Stimulated activated memory B cell treated with anti-CD40 and anti-IgM and Interleukin-4, amounts not matched to agents 10 μg/mL and 1 μg/mL and 100 μg/mL, for 72 hours (primary cell): ENCODE measurements around the gene MVB12A.

Source experiments
- ATAC-seq: fragments of 150-1000 bp; cut with Tn5 transposase; 2 replicates; pipeline ENCODE4 v1.10.0; 2021
- H3K27ac Mint-ChIP-seq: one replicate; pipeline ENCODE4 v1.8.0; 2022; ENCODE audit warnings: mild to moderate bottlenecking, mixed read lengths
- H3K27me3 Mint-ChIP-seq: one replicate; pipeline ENCODE4 v1.8.0; 2022; ENCODE audit warnings: mixed read lengths
- H3K36me3 Mint-ChIP-seq: one replicate; pipeline ENCODE4 v1.8.0; 2022; ENCODE audit warnings: mixed read lengths
- H3K4me1 Mint-ChIP-seq: one replicate; pipeline ENCODE4 v1.8.0; 2022; ENCODE audit warnings: mixed read lengths
- H3K4me3 Mint-ChIP-seq: one replicate; pipeline ENCODE4 v1.8.0; 2022; ENCODE audit warnings: mild to moderate bottlenecking, moderate library complexity, mixed read lengths
- H3K9me3 Mint-ChIP-seq: one replicate; pipeline ENCODE4 v1.8.0; 2022; ENCODE audit warnings: mixed read lengths

MVB12A gene

GRCh38 chr19:17419621-17420474, at the start of gene MVB12A:
TSS of gene MVB12A (plus strand) at chr19:17420047. CDS start at chr19:17420136, 89 bp downstream.
- Mint-ChIP-seq H3K4me3 (peak within 1 kb of the TSS; percentile 94), H3K36me3 (peaks cover 25% of the 10 kb centered on the region), H3K27me3 (no peaks in the 10 kb centered on the region), H3K4me1 (peaks cover 21% of the 10 kb centered on the region), H3K27ac (peak within 1 kb of the TSS; percentile 90), H3K9me3 (no peaks in the 10 kb centered on the region)
- ATAC-seq: peak; percentile 98

DNA sequence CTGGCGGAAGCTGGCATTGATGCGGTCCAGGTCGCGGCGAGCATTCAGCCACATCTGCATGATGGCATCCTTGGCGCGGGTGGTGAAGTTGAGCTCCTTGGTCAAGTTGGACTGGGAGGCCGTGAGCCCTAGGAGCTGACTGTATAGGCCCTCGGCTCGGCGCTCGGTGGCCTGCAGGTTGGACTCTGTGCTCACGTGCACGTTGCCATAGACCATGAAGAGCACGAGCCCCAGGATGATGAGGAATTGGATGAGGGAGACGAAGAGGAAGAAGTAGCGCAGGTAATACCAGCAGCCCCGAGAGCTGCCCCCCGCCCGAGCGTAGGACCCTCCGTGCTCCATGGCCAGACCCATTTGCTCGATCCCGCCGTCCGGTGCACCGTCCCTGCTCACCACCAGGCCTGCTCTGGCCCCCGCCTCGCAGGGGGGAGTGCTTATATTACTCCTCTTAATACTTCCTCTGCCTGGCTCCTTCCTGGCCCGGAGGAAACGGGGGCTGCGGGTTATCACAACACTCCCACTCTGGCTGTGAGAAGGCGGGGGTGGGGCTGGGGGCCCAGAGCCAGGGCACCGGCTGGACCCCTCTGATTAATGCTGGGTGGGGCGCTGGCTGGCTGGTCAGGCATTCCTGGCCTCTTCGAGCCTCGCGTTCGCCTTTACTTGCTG, 42.8 kb upstream of the MVB12A start, which contains the start of gene PLVAP:
Gene PLVAP (minus strand): TSS at position 408 of the 666 bp plus-strand sequence. CDS start 54 bp downstream, at position 354.
- Mint-ChIP-seq H3K27ac (no peak within 1 kb of the TSS), H3K9me3 (no peaks in the 10 kb centered on the region), H3K4me3 (no peak within 1 kb of the TSS), H3K27me3 (peaks cover 59% of the 10 kb centered on the region), H3K4me1 (peaks cover 20% of the 10 kb centered on the region), H3K36me3 (no peaks in the 10 kb centered on the region)
- no peak for ATAC-seq

DNA sequence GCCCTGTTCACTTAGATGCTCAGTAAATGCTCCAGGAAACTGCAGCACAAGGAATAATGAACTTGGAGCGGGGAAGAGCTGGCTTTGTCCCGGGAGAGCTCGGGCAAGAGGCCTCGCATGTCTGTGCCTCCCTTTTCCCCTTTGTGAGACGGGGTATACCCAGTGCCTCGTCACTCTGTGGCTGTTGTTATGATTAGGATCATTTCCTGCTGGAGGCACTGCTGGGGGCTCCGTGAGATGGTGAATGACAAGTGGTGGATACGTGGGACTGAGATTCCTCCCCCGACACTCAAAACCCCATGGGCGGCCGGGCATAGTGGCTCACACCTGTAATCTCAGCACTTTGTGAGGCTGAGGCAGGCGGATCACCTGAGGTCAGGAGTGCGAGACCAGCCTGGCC, 41.6 kb upstream of the MVB12A start:
- Mint-ChIP-seq H3K27ac (no peak overlapping the region), H3K4me3 (no peak overlapping the region)

DNA sequence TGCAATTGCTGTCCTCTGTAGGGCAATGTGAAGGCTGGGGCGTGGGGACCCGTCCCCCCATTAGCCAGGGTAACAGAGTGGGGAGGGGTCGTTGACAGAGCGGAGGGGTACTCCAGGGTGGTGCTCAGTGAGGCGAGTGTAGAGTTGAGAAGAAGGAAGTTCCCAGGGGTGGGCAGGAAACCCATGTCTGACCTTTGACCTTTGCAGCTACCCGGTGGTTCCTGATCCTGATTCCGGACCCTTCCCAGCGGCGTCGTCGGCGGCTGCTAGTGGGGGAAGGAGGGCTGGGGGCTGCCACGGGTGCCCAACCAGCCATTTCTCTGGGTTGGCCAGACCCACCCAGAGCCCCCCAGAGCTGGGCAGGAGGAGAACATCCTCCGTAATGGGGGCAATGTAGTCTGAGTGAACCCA, 40.6 kb upstream of the MVB12A start:
- no peak overlapping the region for H3K4me3 Mint-ChIP-seq
- H3K27me3 Mint-ChIP-seq: peaks cover 44% of the 10 kb centered on the region
- H3K4me1 Mint-ChIP-seq: peaks cover 19% of the 10 kb centered on the region
- H3K27ac Mint-ChIP-seq: no peak overlapping the region
- H3K36me3 Mint-ChIP-seq: no peaks in the 10 kb centered on the region
- no peaks in the 10 kb centered on the region for H3K9me3 Mint-ChIP-seq
- ATAC-seq: peak; percentile 42

More for the DNA sequence above, 41.6 kb upstream of the MVB12A start:
- ATAC-seq: no peak
- H3K27me3 Mint-ChIP-seq: peaks cover 52% of the 10 kb centered on the region
- H3K4me1 Mint-ChIP-seq: peaks cover 19% of the 10 kb centered on the region
- H3K9me3 Mint-ChIP-seq: no peaks in the 10 kb centered on the region
- H3K36me3 Mint-ChIP-seq: no peaks in the 10 kb centered on the region

DNA sequence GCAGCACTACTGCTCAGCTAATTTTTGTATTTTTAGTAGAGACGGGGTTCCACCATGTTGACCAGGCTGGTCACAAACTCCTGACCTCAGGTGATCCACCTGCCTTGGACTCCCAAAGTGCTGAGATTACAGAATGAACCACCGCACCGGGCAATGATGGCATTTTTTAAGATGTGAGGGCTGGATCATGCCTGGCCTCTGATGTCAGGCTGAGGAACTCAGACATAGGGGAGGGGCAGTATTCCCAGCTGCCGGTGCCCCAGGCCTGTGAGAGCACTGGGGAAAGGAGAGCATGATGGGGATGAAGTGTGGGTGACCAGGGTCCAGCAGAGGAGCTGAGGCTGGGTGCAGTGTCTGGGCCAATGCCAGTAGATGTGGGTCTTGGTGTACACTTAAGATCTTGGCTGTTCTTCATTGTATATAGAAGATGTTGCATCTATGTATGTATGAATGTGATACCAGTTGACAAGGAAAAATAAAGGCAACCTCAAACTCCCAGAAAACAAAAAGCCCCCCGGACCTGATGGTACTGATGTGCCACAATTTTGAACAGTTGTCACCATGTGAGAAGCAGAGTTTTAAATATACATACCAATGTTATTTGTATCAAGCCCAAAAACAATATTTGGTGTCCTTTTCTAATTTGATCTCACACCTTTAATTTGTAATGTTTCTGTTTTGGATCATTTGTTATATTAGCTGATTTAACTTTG, 39.3 kb upstream of the MVB12A start:
- no peaks in the 10 kb centered on the region for H3K9me3 Mint-ChIP-seq
- H3K36me3 Mint-ChIP-seq: no peaks in the 10 kb centered on the region
- peaks cover 41% of the 10 kb centered on the region for H3K27me3 Mint-ChIP-seq
- H3K4me1 Mint-ChIP-seq: peaks cover 19% of the 10 kb centered on the region
- H3K27ac Mint-ChIP-seq: no peak overlapping the region
- no peak overlapping the region for H3K4me3 Mint-ChIP-seq
- ATAC-seq: no peak

GRCh38 chr19:17385878-17386611, 33.8 kb upstream of the MVB12A start:
- H3K9me3 Mint-ChIP-seq: peaks cover 3% of the 10 kb centered on the region
- H3K27me3 Mint-ChIP-seq: peaks cover 7% of the 10 kb centered on the region
- peaks cover 12% of the 10 kb centered on the region for H3K4me1 Mint-ChIP-seq
- H3K27ac Mint-ChIP-seq: no peak overlapping the region
- H3K36me3 Mint-ChIP-seq: no peaks in the 10 kb centered on the region
- H3K4me3 Mint-ChIP-seq: no peak overlapping the region
- peak; percentile 52 for ATAC-seq

DNA sequence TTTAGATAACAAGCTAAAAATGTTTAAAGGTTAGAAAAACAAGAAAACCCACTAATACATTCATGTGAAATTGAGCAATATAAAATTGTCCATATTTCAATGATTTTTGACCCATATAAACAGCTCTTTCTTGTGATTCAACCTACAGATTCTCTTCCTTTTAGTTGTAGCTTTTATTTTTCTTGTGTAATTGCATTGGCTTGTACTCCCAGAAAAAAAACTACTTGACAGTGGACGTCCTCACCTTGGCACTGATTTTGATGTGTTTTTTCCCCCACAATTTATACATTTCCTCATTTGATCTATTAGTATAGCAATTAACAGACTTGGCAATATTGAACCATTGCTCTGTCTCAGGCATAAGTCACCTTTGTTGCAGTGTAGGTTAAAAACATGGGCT, 30.6 kb upstream of the MVB12A start:
- no peak overlapping the region for H3K27ac Mint-ChIP-seq
- H3K27me3 Mint-ChIP-seq: peaks cover 20% of the 10 kb centered on the region
- H3K4me3 Mint-ChIP-seq: no peak overlapping the region
- H3K9me3 Mint-ChIP-seq: peaks cover 3% of the 10 kb centered on the region
- ATAC-seq: no peak
- no peaks in the 10 kb centered on the region for H3K36me3 Mint-ChIP-seq
- peaks cover 16% of the 10 kb centered on the region for H3K4me1 Mint-ChIP-seq

DNA sequence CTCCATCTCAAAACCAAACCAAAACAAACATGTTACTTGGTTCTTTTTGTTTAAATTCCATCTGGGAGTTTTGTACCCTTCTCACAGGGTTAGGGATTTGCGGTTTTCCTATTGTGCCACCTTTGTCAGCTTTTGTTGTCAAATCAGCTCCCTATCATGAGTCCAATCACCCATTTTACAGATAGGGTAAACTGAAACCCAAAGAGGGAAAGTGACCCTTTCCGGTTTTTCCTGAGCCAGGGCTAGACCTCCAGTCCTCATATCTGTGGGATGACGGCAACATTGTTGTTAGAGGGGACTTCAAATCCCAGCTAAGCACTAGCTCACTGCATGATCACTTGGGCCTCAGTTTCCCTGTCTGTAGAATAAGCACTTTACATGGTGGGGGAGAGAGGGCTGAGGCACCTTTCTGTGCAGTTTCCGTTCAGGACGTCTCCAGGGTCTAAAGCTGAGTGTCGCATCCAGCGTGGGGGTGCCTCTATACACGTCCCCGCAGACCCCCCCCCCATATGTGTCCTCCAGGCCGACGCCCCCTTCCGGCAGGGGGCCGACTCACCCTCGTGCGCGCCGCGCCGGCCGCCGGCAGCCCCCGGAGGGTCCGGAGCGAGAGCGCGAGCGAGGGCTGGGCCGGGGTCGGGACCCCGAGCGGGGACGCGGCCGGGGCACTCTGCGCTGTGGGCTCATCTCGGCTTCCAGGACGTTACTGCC, 29.7 kb upstream of the MVB12A start:
- H3K4me3 Mint-ChIP-seq: no peak overlapping the region
- peaks cover 20% of the 10 kb centered on the region for H3K27me3 Mint-ChIP-seq
- H3K27ac Mint-ChIP-seq: peak overlapping the region; percentile 34
- H3K9me3 Mint-ChIP-seq: peaks cover 3% of the 10 kb centered on the region
- H3K4me1 Mint-ChIP-seq: peaks cover 20% of the 10 kb centered on the region
- ATAC-seq: no peak
- H3K36me3 Mint-ChIP-seq: peaks cover 2% of the 10 kb centered on the region

GRCh38 chr19:17390665-17391370, 29.0 kb upstream of the MVB12A start:
- H3K36me3 Mint-ChIP-seq: peaks cover 6% of the 10 kb centered on the region
- H3K9me3 Mint-ChIP-seq: peaks cover 3% of the 10 kb centered on the region
- peak; percentile 98 for ATAC-seq
- H3K4me1 Mint-ChIP-seq: peaks cover 25% of the 10 kb centered on the region
- H3K4me3 Mint-ChIP-seq: peak overlapping the region; percentile 87
- H3K27ac Mint-ChIP-seq: peak overlapping the region; percentile 34
- H3K27me3 Mint-ChIP-seq: peaks cover 20% of the 10 kb centered on the region

DNA sequence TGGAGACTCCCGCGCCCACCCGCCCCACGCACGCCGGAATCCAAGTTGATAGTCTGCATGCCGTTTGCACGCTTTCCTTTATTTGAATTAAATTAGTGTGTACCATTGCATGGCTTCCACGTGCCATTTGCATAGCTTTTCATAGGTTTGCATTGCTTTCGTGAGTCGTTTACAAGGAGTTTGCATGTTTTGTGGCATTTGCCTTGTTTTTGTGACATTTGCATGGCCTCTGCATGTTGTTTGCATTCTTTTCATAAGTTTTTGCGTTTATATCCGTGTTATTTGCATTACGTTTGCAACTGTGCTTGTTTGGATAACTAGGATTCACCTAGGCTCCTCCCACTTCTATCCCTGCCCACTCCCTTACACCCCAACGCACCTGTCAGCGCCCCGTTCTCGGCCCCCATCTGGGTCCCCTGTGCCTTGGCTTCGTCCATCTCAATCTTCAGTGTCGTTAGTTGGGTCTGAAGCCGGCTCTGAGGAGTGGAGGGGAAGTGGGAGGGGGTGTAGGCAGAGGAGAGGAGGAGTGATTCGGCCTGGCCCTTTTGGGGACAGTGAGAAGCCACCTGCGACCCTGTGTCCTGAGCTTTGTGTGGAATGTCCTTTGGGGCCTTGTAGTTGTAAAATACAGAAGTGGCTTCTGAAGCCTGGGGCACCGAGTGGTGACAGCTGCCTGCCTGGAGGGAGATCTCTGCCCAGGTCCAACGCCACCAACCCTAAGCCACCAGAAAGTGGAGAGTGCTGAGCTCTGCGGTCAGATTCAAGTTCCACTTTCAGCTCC, 28.3 kb upstream of the MVB12A start:
- H3K4me3 Mint-ChIP-seq: peak overlapping the region; percentile 53
- H3K4me1 Mint-ChIP-seq: peaks cover 25% of the 10 kb centered on the region
- no peak for ATAC-seq
- H3K27me3 Mint-ChIP-seq: peaks cover 20% of the 10 kb centered on the region
- H3K27ac Mint-ChIP-seq: no peak overlapping the region
- H3K36me3 Mint-ChIP-seq: peaks cover 6% of the 10 kb centered on the region
- peaks cover 3% of the 10 kb centered on the region for H3K9me3 Mint-ChIP-seq

- H3K27me3 Mint-ChIP-seq: peaks cover 20% of the 10 kb centered on the region
- H3K9me3 Mint-ChIP-seq: peaks cover 3% of the 10 kb centered on the region
- ATAC-seq: no peak
- H3K4me3 Mint-ChIP-seq: no peak overlapping the region
- no peak overlapping the region for H3K27ac Mint-ChIP-seq
- H3K4me1 Mint-ChIP-seq: peaks cover 25% of the 10 kb centered on the region
- peaks cover 15% of the 10 kb centered on the region for H3K36me3 Mint-ChIP-seq
These were observed 26.8 kb upstream of the MVB12A start for GRCh38 chr19:17393002-17393401.

DNA sequence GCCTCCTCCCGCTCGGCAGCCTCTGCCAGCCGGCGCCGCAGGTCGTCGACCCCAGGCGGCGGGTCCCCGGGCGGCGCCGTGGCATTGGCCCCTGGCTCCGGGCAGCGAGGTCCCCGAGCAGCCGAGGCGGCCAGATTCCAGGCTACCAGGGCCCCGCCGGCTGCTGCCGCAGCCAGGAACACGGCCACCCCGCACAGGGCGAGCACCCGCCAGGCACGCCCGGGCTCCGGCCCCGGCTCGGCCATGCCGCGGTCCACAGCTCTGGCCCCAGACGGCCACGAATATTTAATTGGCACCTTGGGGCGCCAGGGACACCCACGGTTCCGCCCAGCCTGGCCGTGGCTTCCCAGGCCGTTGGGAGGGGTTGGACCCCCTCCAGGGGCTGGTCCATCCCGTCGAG, 25.9 kb upstream of the MVB12A start, which contains the start of gene CCDC194:
Gene CCDC194 (minus strand): TSS at position 283 of the 400 bp plus-strand sequence. CDS start 38 bp downstream, at position 245.
- ATAC-seq: no peak
- no peak within 1 kb of the TSS for H3K4me3 Mint-ChIP-seq
- peaks cover 3% of the 10 kb centered on the region for H3K9me3 Mint-ChIP-seq
- peaks cover 25% of the 10 kb centered on the region for H3K4me1 Mint-ChIP-seq
- H3K36me3 Mint-ChIP-seq: peaks cover 18% of the 10 kb centered on the region
- H3K27ac Mint-ChIP-seq: peak within 1 kb of the TSS; percentile 18
- peaks cover 20% of the 10 kb centered on the region for H3K27me3 Mint-ChIP-seq

GRCh38 chr19:17394891-17395415, 24.9 kb upstream of the MVB12A start:
- Mint-ChIP-seq H3K9me3 (no peaks in the 10 kb centered on the region), H3K4me1 (peaks cover 25% of the 10 kb centered on the region), H3K4me3 (no peak overlapping the region), H3K36me3 (peaks cover 20% of the 10 kb centered on the region), H3K27ac (peak overlapping the region; percentile 18), H3K27me3 (peaks cover 20% of the 10 kb centered on the region)
- no peak for ATAC-seq
